Measurements from ENCODE around the gene ZNF107. TPM values are rescaled to one million over a fixed set of nuclear protein-coding genes. Genes with fewer than 3 reads are reported as not detected.
A peak's percentile ranks its signal among the peaks of the same experiment; 100 is the strongest.

Gene ZNF107
- total and polyA plus RNA-seq, 2 of the 13 experiments (the other 11 are each of a cell fraction or from before 2014, with no cell fraction given) = 2.5 to 5.4 TPM

DNA sequence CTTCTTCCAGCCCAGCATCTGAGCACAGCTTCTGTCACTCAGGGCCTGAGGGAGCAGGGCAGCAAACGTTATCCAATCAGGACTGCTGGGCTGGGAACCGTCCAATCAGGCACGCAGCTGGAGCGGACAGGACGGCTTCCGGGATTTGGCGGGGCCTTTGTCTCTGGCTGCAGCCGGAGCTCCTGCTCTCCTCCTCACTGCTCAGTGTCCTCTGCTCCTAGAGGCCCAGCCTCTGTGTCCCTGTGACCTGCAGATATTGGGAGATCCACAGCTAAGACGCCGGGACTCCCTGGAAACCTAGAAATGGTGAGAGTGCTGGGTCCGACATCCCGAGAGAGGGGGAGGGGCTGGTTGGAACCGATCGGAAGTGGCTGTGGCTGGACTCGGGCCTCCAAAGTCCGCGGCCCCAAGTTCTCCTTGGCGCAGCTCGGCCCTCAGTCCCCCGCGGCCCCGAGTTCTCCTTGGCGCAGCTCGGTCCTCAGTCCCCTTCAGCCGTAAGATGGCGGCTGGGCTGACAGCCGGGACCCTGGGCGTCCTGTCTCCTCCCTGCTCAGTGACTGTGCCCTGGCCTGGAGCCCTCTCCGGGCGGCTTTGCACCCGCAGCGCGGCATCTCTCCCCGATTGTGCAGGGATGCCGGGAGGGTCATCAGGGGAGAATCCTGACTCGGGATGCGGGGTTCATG is at the start of gene ZNF107 (continued):
- TF ChIP-seq, protein P1, sequence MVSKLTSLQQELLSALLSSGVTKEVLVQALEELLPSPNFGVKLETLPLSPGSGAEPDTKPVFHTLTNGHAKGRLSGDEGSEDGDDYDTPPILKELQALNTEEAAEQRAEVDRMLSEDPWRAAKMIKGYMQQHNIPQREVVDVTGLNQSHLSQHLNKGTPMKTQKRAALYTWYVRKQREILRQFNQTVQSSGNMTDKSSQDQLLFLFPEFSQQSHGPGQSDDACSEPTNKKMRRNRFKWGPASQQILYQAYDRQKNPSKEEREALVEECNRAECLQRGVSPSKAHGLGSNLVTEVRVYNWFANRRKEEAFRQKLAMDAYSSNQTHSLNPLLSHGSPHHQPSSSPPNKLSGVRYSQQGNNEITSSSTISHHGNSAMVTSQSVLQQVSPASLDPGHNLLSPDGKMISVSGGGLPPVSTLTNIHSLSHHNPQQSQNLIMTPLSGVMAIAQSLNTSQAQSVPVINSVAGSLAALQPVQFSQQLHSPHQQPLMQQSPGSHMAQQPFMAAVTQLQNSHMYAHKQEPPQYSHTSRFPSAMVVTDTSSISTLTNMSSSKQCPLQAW (CRISPR knock-in tag; IDR thresholded peaks at IDR 0.05) = peak; percentile 72; the same call in 1 of the 2 replicates
- no peak for TF ChIP-seq NFE2L1 (CRISPR knock-in tag; IDR thresholded peaks at IDR 0.05; ENCODE audit: borderline replicate concordance)
- TF ChIP-seq CENPBD1 (CRISPR knock-in tag; IDR thresholded peaks at IDR 0.05; ENCODE audit: borderline replicate concordance, low read depth) = no peak
- TF ChIP-seq NCOA1 (CRISPR knock-in tag; IDR thresholded peaks at IDR 0.05) = no peak
- no peak for TF ChIP-seq ZSCAN30 (CRISPR knock-in tag; IDR thresholded peaks at IDR 0.05)
- TF ChIP-seq CREB3 (CRISPR knock-in tag; IDR thresholded peaks at IDR 0.05) = no peak

GRCh38 chr7:64618785-64619456 is 47.0 kb upstream of the ZNF107 start:
- Histone ChIP-seq H3K79me2 (ENCODE audit: insufficient read depth, low read length) (no peaks in the 10 kb centered on the region), H4K20me1 (ENCODE audit: insufficient read depth, low read length) (no peaks in the 10 kb centered on the region), H3K36me3 (replicated peaks in 1 of 2; ENCODE audit: control insufficient read depth in 1 of 2, insufficient read depth in 2 of 2, low read length in 2 of 2) (no peaks in the 10 kb centered on the region), H3K27me3 (ENCODE audit: control insufficient read depth in 1 of 2, insufficient read depth in 2 of 2, low read length in 2 of 2) (no peaks in the 10 kb centered on the region), H3K4me2 (ENCODE audit: low read depth, low read length) (no peak overlapping the region), H3K9me3 (ENCODE audit: low read length) (no peaks in the 10 kb centered on the region), H3K4me3 (replicated peaks in 1 of 3; ENCODE audit: insufficient read depth in 1 of 3, low read depth in 2 of 3, low read length in 3 of 3) (no peak overlapping the region), H3K9ac (ENCODE audit: insufficient read depth, low read depth, low read length) (no peak overlapping the region), H3K27ac (ENCODE audit: extremely low read length, insufficient read depth, low read length) (no peak overlapping the region), H2AFZ (ENCODE audit: low read length) (no peak overlapping the region), H3K4me1 (ENCODE audit: insufficient read depth, low read length) (no peaks in the 10 kb centered on the region)
- CTCF ChIA-PET (ENCODE audit: low intra/inter-chr PET ratio, low total read pairs) = no interaction called here
- DNase-seq (ENCODE audit: low spot score) = peak; percentile 65
- peak; percentile 88 for FAIRE-seq
- in situ Hi-C loops (cut with HindIII; ENCODE audit: extremely low pct_ligation_motif_present, low pct_unique_long_range_greater_than_20kb) (loop anchor here (25.0 kb wide), 1 partner anchor 432 kb away; no protein-coding TSS in a partner anchor), intact Hi-C loops (cut with micrococcal nuclease; ENCODE audit: unreplicated experiment) (loop anchor here (5.0 kb wide), 2 partner anchors 437 to 1602 kb away; no protein-coding TSS in a partner anchor)
- POLR2A ChIA-PET = no interaction called here
- no TSS peak for BruUV-seq (replicated peaks)
- peak; percentile 92 for ATAC-seq
- WGBS (ENCODE audit: low lambda C conversion rate) = 8% methylated on average over 6 of the region's 6 CpGs
- TF ChIP-seq RAD21 (CRISPR knock-in tag; IDR thresholded peaks at IDR 0.05) (peak; percentile 72), IRX3 (CRISPR knock-in tag; IDR thresholded peaks at IDR 0.05; ENCODE audit: borderline replicate concordance, low read depth) (no peak), RNF2 (conservative IDR thresholded peaks at IDR 0.05; ENCODE audit: low read depth) (no peak), ZNF598 (CRISPR knock-in tag; IDR thresholded peaks at IDR 0.05; ENCODE audit: borderline replicate concordance) (no peak), MXD1 (CRISPR knock-in tag; IDR thresholded peaks at IDR 0.05) (no peak), STAG1 (CRISPR knock-in tag; IDR thresholded peaks at IDR 0.05) (peak; percentile 95), CEBPB (IDR thresholded peaks at IDR 0.05; ENCODE audit: borderline replicate concordance, low read depth, low read length) (peak; percentile 55; the same call in 1 of the 2 replicates), SMC3 (IDR thresholded peaks at IDR 0.05; ENCODE audit: low read length) (peak; percentile 77), ZNF24 (IDR thresholded peaks at IDR 0.05) (no peak), CEBPG (CRISPR knock-in tag; IDR thresholded peaks at IDR 0.05) (peak; percentile 53; the same call in 1 of the 2 replicates)
- TF ChIP-seq, protein P2, sequence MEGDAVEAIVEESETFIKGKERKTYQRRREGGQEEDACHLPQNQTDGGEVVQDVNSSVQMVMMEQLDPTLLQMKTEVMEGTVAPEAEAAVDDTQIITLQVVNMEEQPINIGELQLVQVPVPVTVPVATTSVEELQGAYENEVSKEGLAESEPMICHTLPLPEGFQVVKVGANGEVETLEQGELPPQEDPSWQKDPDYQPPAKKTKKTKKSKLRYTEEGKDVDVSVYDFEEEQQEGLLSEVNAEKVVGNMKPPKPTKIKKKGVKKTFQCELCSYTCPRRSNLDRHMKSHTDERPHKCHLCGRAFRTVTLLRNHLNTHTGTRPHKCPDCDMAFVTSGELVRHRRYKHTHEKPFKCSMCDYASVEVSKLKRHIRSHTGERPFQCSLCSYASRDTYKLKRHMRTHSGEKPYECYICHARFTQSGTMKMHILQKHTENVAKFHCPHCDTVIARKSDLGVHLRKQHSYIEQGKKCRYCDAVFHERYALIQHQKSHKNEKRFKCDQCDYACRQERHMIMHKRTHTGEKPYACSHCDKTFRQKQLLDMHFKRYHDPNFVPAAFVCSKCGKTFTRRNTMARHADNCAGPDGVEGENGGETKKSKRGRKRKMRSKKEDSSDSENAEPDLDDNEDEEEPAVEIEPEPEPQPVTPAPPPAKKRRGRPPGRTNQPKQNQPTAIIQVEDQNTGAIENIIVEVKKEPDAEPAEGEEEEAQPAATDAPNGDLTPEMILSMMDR (CRISPR knock-in tag; IDR thresholded peaks at IDR 0.05) = peak; percentile 85
